Astrocyte (in vitro differentiated cells and primary cell): ENCODE measurements around the gene TRIM41. TPM values are rescaled to one million over a fixed set of nuclear protein-coding genes. Genes with fewer than 3 reads are reported as not detected.

Source experiments
- DNase-seq: peaks from one replicate; pipeline ENCODE4 v3.0.0-alpha.2; 2010; ENCODE audit warnings: low read depth
- FAIRE-seq: peaks from 2 replicates; lab custom pipeline; 2011; peaks lifted over from hg19 to GRCh38; lab: Jason Lieb, UNC
- H2AFZ ChIP-seq: 2 replicates; pipeline ENCODE4 v1.6.0; 2012; ENCODE audit warnings: low read depth, low read length, inconsistent platforms
- H3K27ac ChIP-seq: 2 replicates; pipeline ENCODE4 v1.5.1; 2011; ENCODE audit warnings: low read depth, low read length, inconsistent platforms
- H3K27me3 ChIP-seq: 2 replicates; pipeline ENCODE4 v1.6.0; 2011; ENCODE audit warnings: low read length, inconsistent platforms; ENCODE audit not compliant: insufficient read depth
- H3K36me3 ChIP-seq: 2 replicates; pipeline ENCODE4 v1.5.1; 2011; ENCODE audit warnings: low read length, inconsistent platforms; ENCODE audit not compliant: insufficient read depth
- H3K4me1 ChIP-seq: 2 replicates; pipeline ENCODE4 v1.5.1; 2011; ENCODE audit warnings: low read length, inconsistent platforms; ENCODE audit not compliant: insufficient read depth
- H3K4me2 ChIP-seq: 2 replicates; pipeline ENCODE4 v1.6.0; 2012; ENCODE audit warnings: low read length, inconsistent platforms
- H3K4me3 ChIP-seq: 2 replicates; pipeline ENCODE4 v1.5.1; 2011; ENCODE audit warnings: low read depth, mild to moderate bottlenecking, low read length, inconsistent platforms; ENCODE audit not compliant: insufficient read depth
- H3K79me2 ChIP-seq: 2 replicates; pipeline ENCODE4 v1.6.0; 2012; ENCODE audit warnings: mild to moderate bottlenecking, low read length, inconsistent platforms; ENCODE audit not compliant: insufficient read depth
- H3K9ac ChIP-seq: 2 replicates; pipeline ENCODE4 v1.6.0; 2012; ENCODE audit warnings: mild to moderate bottlenecking, low read length, inconsistent platforms
- H3K9me3 ChIP-seq: 2 replicates; pipeline ENCODE4 v1.5.1; 2012; ENCODE audit warnings: low read depth, mild to moderate bottlenecking, low read length, inconsistent platforms; ENCODE audit not compliant: insufficient read depth
- H4K20me1 ChIP-seq: 2 replicates; pipeline ENCODE4 v1.6.0; 2012; ENCODE audit warnings: low read length, inconsistent platforms; ENCODE audit not compliant: insufficient read depth
- H3K27ac Mint-ChIP-seq: one replicate; pipeline ENCODE4 v1.8.0; 2021; ENCODE audit warnings: mild to moderate bottlenecking, mixed read lengths; ENCODE audit not compliant: unreplicated experiment
- H3K27me3 Mint-ChIP-seq: one replicate; pipeline ENCODE4 v1.8.0; 2021; ENCODE audit warnings: low read depth, mixed read lengths; ENCODE audit not compliant: unreplicated experiment
- H3K36me3 Mint-ChIP-seq: one replicate; pipeline ENCODE4 v1.8.0; 2021; ENCODE audit warnings: low read depth, mixed read lengths; ENCODE audit not compliant: unreplicated experiment
- H3K4me1 Mint-ChIP-seq: one replicate; pipeline ENCODE4 v1.8.0; 2021; ENCODE audit warnings: low read depth, mixed read lengths; ENCODE audit not compliant: unreplicated experiment
- H3K4me3 Mint-ChIP-seq: one replicate; pipeline ENCODE4 v1.8.0; 2021; ENCODE audit warnings: mild to moderate bottlenecking, moderate library complexity, mixed read lengths; ENCODE audit not compliant: unreplicated experiment
- H3K9me3 Mint-ChIP-seq: one replicate; pipeline ENCODE4 v1.8.0; 2021; ENCODE audit warnings: mild to moderate bottlenecking, mixed read lengths; ENCODE audit not compliant: unreplicated experiment
- CTCF ChIP-seq: IDR thresholded peaks from 2 replicates; pipeline ENCODE4 v1.5.1; 2011; ENCODE audit warnings: low read depth, mild to moderate bottlenecking, inconsistent platforms, low read length, moderate library complexity; ENCODE audit not compliant: insufficient read depth
- EZH2 ChIP-seq: IDR thresholded peaks from 2 replicates; pipeline ENCODE4 v1.6.1; 2012; ENCODE audit warnings: mild to moderate bottlenecking, low read length, inconsistent platforms; ENCODE audit not compliant: insufficient read depth
- total RNA-seq: library from RNA; stranded (reverse); gene quantifications from 2 replicates; pipeline ENCODE4 v1.2.1, GENCODE V29; 2021

TRIM41 gene
- total RNA-seq, 1 donor from 2014 or later, result 20.9 TPM

- Histone ChIP-seq H2AFZ (no peak overlapping the region), H3K36me3 (peaks cover 15% of the 10 kb centered on the region), H3K79me2 (peaks cover 20% of the 10 kb centered on the region), H4K20me1 (peaks cover 36% of the 10 kb centered on the region), H3K27ac (no peak overlapping the region), H3K4me2 (no peak overlapping the region), H3K27me3 (no peaks in the 10 kb centered on the region), H3K9ac (no peak overlapping the region), H3K9me3 (no peaks in the 10 kb centered on the region), H3K4me1 (no peaks in the 10 kb centered on the region), H3K4me3 (no peak overlapping the region)
- DNase-seq (no peak), FAIRE-seq (no peak)
- Mint-ChIP-seq H3K9me3 (no peaks in the 10 kb centered on the region), H3K4me1 (peaks cover 2% of the 10 kb centered on the region), H3K27ac (no peak overlapping the region), H3K36me3 (peaks cover 5% of the 10 kb centered on the region), H3K27me3 (no peaks in the 10 kb centered on the region), H3K4me3 (no peak overlapping the region)
- TF ChIP-seq EZH2 (no peak), CTCF (no peak)
Observed at GRCh38 chr5:181229996-181230395, 6.9 kb downstream of the TRIM41 start.

- peak overlapping the region; percentile 47 for H3K27ac Mint-ChIP-seq
Observed at GRCh38 chr5:181230551-181230950, 7.5 kb downstream of the TRIM41 start.

More at GRCh38 chr5:181230551-181230950, 7.5 kb downstream of the TRIM41 start:
- Histone ChIP-seq H3K27ac (no peak overlapping the region), H3K4me3 (no peak overlapping the region), H3K4me2 (no peak overlapping the region), H3K36me3 (peaks cover 19% of the 10 kb centered on the region), H3K79me2 (peaks cover 15% of the 10 kb centered on the region), H2AFZ (no peak overlapping the region), H3K27me3 (no peaks in the 10 kb centered on the region), H3K9me3 (no peaks in the 10 kb centered on the region), H3K9ac (no peak overlapping the region), H3K4me1 (no peaks in the 10 kb centered on the region), H4K20me1 (peaks cover 41% of the 10 kb centered on the region)
- Mint-ChIP-seq H3K4me1 (peaks cover under 1% of the 10 kb centered on the region), H3K36me3 (peaks cover 5% of the 10 kb centered on the region), H3K4me3 (no peak overlapping the region), H3K27me3 (no peaks in the 10 kb centered on the region), H3K9me3 (no peaks in the 10 kb centered on the region)
- DNase-seq, result no peak
- TF ChIP-seq EZH2 (no peak), CTCF (no peak)
- FAIRE-seq, result no peak
